DND-41 (cell line): ENCODE results near the gene GIMAP8.

ENCODE experiments used
- CTCF ChIP-seq: IDR thresholded peaks from 2 replicates; pipeline ENCODE4 v1.5.1; 2012; ENCODE audit warnings: borderline replicate concordance, low read length, moderate library complexity, mild to moderate bottlenecking; ENCODE audit not compliant: poor library complexity, severe bottlenecking; ENCODE audit errors: extremely low read depth
- EZH2 ChIP-seq: IDR thresholded peaks from 3 replicates; pipeline ENCODE4 v1.6.1; 2012; ENCODE audit warnings: borderline replicate concordance, low read depth, mild to moderate bottlenecking, moderate library complexity, low read length, inconsistent platforms; ENCODE audit not compliant: severe bottlenecking

GRCh38 chr7:150408393-150409299 is 41.8 kb upstream of the GIMAP8 start:
- no peak for TF ChIP-seq CTCF
- TF ChIP-seq EZH2 = no peak
